Nephron (organoid): Measurements from ENCODE around the gene TTL.

Experiments
- H3K27ac Mint-ChIP-seq, 3 experiments: 2 replicates each; pipeline ENCODE4 v1.8.0; 2020; ENCODE audit warnings: mixed read lengths in 3 of 3, mild to moderate bottlenecking in 2 of 3, moderate library complexity in 1 of 3
- H3K27me3 Mint-ChIP-seq: 2 replicates; pipeline ENCODE4 v1.8.0; 2021; ENCODE audit warnings: low read depth, mild to moderate bottlenecking, moderate library complexity, mixed read lengths
- H3K36me3 Mint-ChIP-seq: 2 replicates; pipeline ENCODE4 v1.8.0; 2020; ENCODE audit warnings: low read depth, mixed read lengths
- H3K4me1 Mint-ChIP-seq: 2 replicates; pipeline ENCODE4 v1.8.0; 2020; ENCODE audit warnings: mixed read lengths
- H3K4me3 Mint-ChIP-seq, 3 experiments: 2 replicates each; pipeline ENCODE4 v1.8.0; 2020; ENCODE audit warnings: mild to moderate bottlenecking in 3 of 3, mixed read lengths in 3 of 3, moderate library complexity in 2 of 3
- H3K9me3 Mint-ChIP-seq: 2 replicates; pipeline ENCODE4 v1.8.0; 2020; ENCODE audit warnings: mixed read lengths
- CTCF ChIP-seq, 3 experiments: fragments of 200-600 bp; sonication (generic); IDR thresholded peaks; one replicate each; pipeline ENCODE4 v1.5.0; 2021; ENCODE audit warnings: antibody characterized with exemption in 3 of 3; ENCODE audit not compliant: unreplicated experiment in 3 of 3

The TTL gene

DNA sequence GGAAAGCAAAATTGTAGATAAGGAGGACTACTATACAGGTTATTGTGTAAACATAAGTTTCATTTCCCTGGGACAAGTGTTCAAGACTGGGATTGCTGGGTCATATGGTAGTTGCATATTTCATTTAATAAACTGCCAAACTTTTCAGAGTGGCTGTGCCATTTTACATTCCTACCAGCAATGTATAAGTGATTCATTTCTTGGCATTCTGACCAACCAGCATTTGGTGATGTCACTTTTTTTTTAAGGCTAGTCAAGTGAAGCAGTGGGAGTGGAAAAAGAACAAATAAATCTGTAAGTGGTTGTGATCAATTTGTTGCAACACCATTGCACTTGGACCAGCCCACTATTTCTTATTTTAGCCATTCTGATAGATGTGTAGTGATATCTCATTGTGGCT lies 97.3 kb downstream of the TTL start:
- peaks cover 24% of the 10 kb centered on the region for H3K36me3 Mint-ChIP-seq
- TF ChIP-seq CTCF (IDR thresholded peaks at IDR 0.05; ENCODE audit: unreplicated experiment in 3 of 3), result no peak
- no peak overlapping the region for H3K27ac Mint-ChIP-seq
- H3K27me3 Mint-ChIP-seq, result no peaks in the 10 kb centered on the region
- peaks cover 7% of the 10 kb centered on the region for H3K4me1 Mint-ChIP-seq
- no peaks in the 10 kb centered on the region for H3K9me3 Mint-ChIP-seq
- no peak overlapping the region for H3K4me3 Mint-ChIP-seq

- no peak overlapping the region for H3K4me3 Mint-ChIP-seq
- H3K27ac Mint-ChIP-seq, result no peak overlapping the region
- no peak for TF ChIP-seq CTCF (IDR thresholded peaks at IDR 0.05; ENCODE audit: unreplicated experiment in 3 of 3)
- H3K27me3 Mint-ChIP-seq, result no peaks in the 10 kb centered on the region
- peaks cover 15% of the 10 kb centered on the region for H3K4me1 Mint-ChIP-seq
- peaks cover 19% of the 10 kb centered on the region for H3K36me3 Mint-ChIP-seq
- H3K9me3 Mint-ChIP-seq, result no peaks in the 10 kb centered on the region
Measured at GRCh38 chr2:112580084-112580483, 98.1 kb downstream of the TTL start.

GRCh38 chr2:112582314-112582746 lies 100.4 kb downstream of the TTL start:
- no peaks in the 10 kb centered on the region for H3K27me3 Mint-ChIP-seq
- TF ChIP-seq CTCF (IDR thresholded peaks at IDR 0.05; ENCODE audit: unreplicated experiment in 3 of 3), result peak; percentile 53 to 63 (median 56)
- H3K36me3 Mint-ChIP-seq, result peaks cover 11% of the 10 kb centered on the region
- peak overlapping the region in 2 of 3 experiments; percentile 0 to 63 for H3K27ac Mint-ChIP-seq
- H3K4me1 Mint-ChIP-seq, result peaks cover 31% of the 10 kb centered on the region
- no peaks in the 10 kb centered on the region for H3K9me3 Mint-ChIP-seq
- H3K4me3 Mint-ChIP-seq, result peak overlapping the region; percentile 19 to 75 (median 66)

- Mint-ChIP-seq H3K27ac (peak overlapping the region; percentile 98 to 99 (median 98)), H3K27me3 (no peaks in the 10 kb centered on the region), H3K4me1 (peaks cover 36% of the 10 kb centered on the region), H3K4me3 (peak overlapping the region; percentile 93 to 98 (median 93)), H3K36me3 (peaks cover 17% of the 10 kb centered on the region), H3K9me3 (no peaks in the 10 kb centered on the region)
- no peak for TF ChIP-seq CTCF (IDR thresholded peaks at IDR 0.05; ENCODE audit: unreplicated experiment in 3 of 3)
Measured at GRCh38 chr2:112583497-112584133, 101.7 kb downstream of the TTL start.

- H3K27ac Mint-ChIP-seq, result peak within 1 kb of the TSS; percentile 98 to 99 (median 98)
- TF ChIP-seq CTCF (IDR thresholded peaks at IDR 0.05; ENCODE audit: unreplicated experiment in 3 of 3), result peak in 2 of 3 experiments; percentile 32 to 41
- H3K4me1 Mint-ChIP-seq, result peaks cover 37% of the 10 kb centered on the region
- no peaks in the 10 kb centered on the region for H3K27me3 Mint-ChIP-seq
- H3K4me3 Mint-ChIP-seq, result peak within 1 kb of the TSS; percentile 93 to 98 (median 93)
- peaks cover 17% of the 10 kb centered on the region for H3K36me3 Mint-ChIP-seq
- no peaks in the 10 kb centered on the region for H3K9me3 Mint-ChIP-seq
Measured at GRCh38 chr2:112584134-112584890, 102.4 kb downstream of the TTL start, which contains the start of gene CHCHD5. Gene CHCHD5 (plus strand): TSS chr2:112584609. CDS start chr2:112584648, 39 bp downstream.
